Kidney capillary endothelial cell (primary cell): ENCODE data around the gene ZNF493.

Experiments
- DNase-seq: peaks from one replicate; pipeline ENCODE4 v3.0.0-alpha.2; 2018; ENCODE audit warnings: low spot score

ZNF493 gene

GRCh38 chr19:21396893-21397572 is at the start of gene ZNF493:
TSS of gene ZNF493 (plus strand) at chr19:21397133. CDS start at chr19:21397238, 105 bp downstream.
- peak; percentile 81 for DNase-seq

GRCh38 chr19:21352830-21353229 is 44.1 kb upstream of the ZNF493 start:
- no peak for DNase-seq

DNA sequence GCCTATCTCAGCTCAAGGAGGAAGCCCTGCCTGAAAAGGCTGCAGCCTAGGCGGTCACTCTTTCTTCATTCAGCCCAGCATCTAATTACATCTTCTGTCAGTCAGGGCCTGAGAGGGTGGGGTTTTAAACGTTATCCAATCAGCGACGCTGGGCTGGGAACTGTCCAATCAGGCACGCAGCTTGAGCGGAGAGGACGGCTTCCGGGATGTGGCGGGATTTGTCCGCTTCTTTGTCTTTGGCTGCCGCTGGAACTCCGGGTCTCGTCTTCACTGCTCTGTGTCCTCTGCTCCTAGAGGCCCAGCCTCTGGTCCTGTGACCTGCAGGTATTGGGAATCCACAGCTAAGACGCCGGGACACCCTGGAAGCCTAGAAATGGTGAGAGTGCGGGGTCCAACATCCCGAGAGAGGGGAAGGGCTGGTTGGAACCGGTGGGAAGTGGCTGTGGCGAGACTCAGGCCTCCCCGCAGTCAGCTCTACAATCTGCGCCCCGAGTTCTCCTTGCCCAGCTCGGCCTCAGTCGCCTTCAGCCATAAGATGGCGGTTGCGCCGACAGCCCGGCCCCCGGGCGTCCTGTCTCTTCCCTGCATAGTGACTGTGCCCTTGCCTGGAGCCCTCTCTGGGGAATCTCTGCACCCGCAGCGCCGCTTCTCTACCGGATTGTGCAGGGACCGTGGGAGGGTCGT is 38.0 kb upstream of the ZNF493 start, which contains the start of gene ZNF738:
ZNF738 (plus strand) TSS at position 233 of the 684 bp plus-strand sequence; CDS start at position 374, 141 bp downstream.
- DNase-seq: peak; percentile 89

DNA sequence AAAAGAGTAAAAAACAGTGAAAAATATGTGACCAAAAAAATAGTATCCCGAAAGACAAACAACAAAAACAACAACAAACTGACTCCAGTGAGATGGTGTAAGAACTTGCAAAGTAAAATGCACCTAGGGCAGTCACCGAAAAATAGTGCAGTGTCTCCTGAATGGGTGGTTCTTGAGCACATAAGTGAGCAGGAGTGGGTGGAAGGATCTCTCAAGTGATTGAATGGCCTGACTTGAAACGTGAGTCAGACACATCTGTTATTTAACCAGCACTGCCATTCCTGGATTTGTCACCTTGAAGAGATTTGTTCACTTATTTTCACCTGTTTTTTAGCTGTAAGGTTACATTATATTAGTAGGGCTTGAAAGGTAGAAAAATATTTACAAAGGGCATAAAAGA is 34.6 kb upstream of the ZNF493 start:
- DNase-seq: no peak

- DNase-seq: no peak
Observed at GRCh38 chr19:21383980-21384582, 12.9 kb upstream of the ZNF493 start.

DNA sequence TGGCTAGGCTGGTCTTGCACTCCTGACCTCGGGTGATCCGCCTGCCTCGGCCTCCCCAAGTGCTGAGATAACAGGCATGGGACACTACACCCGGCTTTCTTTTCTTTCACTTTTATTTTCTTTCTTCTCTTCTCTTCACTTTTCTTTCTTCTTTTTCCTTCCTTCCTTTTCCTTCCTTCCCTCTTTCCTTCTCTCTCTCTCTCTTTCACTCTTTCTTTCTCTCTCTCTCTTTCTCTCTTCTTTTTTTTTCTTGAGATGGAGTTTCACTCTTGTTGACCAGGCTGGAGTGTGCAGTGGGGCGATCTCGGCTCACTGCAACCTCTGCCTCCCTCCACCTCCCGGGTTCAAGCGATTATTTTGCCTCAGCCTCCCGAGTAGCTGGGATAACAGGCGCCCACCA is 812 bp upstream of the ZNF493 start:
- no peak for DNase-seq

GRCh38 chr19:21398851-21399250 is 1.9 kb downstream of the ZNF493 start:
- no peak for DNase-seq

- DNase-seq: no peak
Observed at GRCh38 chr19:21402303-21402985, 5.5 kb downstream of the ZNF493 start.

DNA sequence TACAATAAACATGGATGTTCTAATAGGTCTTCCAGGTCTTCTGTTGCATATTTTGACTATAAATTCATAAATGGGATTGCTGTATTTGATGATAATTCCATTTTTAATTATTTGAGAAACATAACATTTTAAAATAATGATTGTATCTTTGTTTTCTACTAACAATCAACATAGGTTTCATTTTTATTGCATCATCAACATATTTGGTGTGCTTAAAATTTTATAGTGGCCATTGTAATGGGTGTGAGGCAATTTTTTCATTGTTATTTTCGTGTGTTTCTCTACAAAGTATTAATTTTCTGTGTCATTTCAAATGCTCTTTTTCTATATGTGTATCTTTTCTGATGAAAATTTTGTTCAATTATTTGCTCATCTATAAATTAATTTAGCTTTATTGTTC is 13.2 kb downstream of the ZNF493 start:
- DNase-seq: no peak

DNA sequence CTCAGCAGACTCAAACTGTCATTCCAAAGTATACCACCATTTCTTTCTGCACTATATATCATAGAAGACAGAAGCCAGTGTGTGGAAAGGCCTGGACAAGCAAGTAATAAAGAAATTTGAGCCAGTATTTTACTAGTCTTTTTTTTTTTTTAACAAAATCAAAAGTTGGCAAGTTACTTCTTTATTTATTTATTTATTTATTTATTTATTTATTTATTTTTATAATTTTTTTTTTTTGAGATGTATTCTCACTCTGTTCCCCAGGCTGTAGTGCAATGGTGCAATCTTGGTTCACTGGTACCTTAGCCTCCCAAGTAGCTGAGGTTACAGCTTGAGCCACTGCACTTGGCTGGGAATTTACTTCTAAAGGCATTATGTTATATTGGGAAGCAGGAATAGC is 25.3 kb downstream of the ZNF493 start:
- DNase-seq: no peak

- DNase-seq: no peak
Observed at GRCh38 chr19:21423057-21424041, 26.4 kb downstream of the ZNF493 start.

GRCh38 chr19:21430675-21431074 is 33.7 kb downstream of the ZNF493 start:
- DNase-seq: no peak

DNA sequence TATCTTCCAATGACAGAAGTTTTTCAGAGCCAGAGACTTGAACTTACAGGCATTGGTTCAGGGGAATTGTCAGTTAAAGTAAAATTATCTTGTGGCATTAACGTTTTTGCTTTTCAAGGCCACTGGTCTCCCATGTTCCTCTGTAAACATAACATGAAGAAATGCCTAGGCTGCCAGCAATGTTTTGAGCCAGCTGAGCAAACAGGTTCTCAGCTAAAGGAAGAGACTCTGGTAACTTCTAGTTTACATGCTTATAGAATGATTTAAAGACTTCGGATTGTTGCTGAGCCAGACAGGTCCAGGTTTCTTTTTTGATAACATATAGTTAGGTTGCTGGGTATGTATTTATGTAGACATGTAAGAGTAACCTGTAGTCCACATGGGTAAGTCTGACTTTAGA is 35.7 kb downstream of the ZNF493 start:
- no peak for DNase-seq

- no peak for DNase-seq
Observed at GRCh38 chr19:21434516-21434915, 37.6 kb downstream of the ZNF493 start.

DNA sequence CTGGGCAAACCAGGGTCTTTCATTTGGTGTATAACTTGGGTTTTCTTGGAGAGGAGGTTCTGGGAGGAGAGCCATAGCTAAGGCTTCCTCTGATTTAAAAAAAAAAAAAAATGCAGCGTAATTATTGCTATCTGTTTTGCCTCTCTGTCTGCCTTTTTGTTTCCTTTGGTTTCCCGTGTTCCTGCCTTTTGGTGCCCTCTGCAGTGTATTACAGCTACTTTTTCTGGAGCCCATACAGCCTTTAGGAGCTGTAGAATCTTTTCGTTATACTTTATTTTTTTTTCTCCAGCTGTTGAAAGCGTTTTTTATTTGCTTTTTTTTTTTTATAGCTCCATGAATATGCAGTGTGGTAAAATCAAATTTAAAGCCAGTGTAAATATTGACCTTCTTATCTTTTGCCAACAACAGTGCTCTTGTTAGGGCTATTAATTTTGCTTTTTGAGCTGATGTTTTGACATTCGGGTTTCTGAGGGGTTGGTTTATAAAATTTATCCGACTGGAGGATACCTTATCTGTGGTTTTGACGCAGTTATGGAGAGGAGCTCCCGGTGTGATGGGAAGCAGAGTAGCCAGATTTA is 38.1 kb downstream of the ZNF493 start:
- no peak for DNase-seq

DNA sequence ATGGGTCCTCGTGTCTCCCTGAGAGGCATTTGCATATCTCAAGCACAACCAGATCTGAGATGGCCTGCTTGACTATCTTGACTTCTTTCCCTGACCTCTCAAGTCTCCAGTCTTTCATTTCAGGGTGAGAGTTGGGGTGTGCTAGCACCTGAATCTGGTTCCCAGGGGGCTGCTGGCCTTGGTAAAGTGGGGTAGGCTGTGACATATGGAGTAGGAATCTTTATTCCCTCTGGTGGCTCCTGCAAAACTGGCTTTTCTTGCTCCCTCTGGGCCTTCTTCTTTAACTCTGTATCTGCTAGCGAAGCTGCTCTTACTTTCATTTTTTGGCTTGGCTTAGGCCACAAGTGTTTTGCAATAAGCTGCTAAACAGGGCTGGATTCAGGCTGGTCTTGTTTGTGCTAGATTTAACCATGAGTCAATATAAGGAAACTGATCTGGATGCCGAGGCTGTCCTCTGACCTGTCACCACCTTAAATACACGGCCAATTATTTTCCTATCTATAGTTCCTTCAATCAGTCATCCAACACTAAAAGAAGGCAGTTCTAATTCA is 42.3 kb downstream of the ZNF493 start:
- DNase-seq: no peak

- DNase-seq: no peak
Observed at GRCh38 chr19:21440321-21440720, 43.4 kb downstream of the ZNF493 start.

DNA sequence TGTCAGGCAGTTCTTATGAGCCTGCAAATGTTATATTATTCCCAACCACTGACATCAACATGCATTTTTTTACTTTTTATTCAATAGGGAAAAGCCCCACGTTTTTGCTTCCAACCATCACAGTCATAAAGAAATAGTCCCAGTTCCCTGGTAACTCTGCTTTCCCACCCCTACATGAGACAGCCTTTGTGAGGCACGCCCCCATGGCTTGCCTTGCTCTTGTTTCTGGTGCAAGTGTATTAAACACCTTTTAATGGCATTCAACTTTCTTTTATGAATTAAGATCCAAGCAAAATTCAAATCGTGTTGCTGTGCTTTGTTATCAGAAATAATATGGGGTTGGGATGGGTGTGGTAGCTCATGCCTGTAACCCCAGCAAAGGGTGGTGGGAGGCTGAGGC is 54.3 kb downstream of the ZNF493 start:
- no peak for DNase-seq

DNA sequence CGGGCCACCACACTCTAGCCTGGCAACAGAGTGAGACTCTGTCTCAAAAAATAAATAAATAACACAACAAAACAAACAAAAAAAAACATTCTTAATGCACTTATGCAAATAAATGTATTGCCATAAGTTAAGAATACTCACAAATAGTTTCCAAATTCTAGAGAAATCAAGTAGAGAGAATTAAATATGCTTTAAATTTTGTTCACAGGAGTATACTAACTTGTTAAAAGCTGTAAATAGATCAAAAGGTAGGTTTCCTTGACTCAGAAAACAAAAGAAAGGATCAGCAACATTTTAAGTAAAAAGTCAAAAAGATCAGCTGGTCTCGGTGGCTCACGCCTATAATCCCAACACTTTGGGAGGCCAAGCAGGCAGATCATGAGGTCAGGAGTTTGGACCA is 58.0 kb downstream of the ZNF493 start:
- no peak for DNase-seq

GRCh38 chr19:21460686-21461085 is 63.8 kb downstream of the ZNF493 start:
- DNase-seq: no peak

GRCh38 chr19:21462540-21462939 is 65.6 kb downstream of the ZNF493 start:
- DNase-seq: no peak
